Inflammatory macrophage treated with lipopolysaccharide for 1 hour (primary cell): Measurements from ENCODE around the gene VPS54.

ENCODE experiments used
- DNase-seq, 2 donors: peaks; one replicate each; pipeline ENCODE4 v3.0.0-alpha.2; 2020 to 2022

VPS54 gene

GRCh38 chr2:64019083-64019974 is at the start of gene VPS54:
Gene VPS54 (minus strand): TSS chr2:64019428. CDS start chr2:63983999, 35,429 bp downstream.
- peak in 1 of 2 donors; percentile 35 for DNase-seq

GRCh38 chr2:64067326-64067725 is 48.1 kb upstream of the VPS54 start:
- no peak for DNase-seq

GRCh38 chr2:64065516-64065915 is 46.3 kb upstream of the VPS54 start:
- no peak for DNase-seq

- peak in 1 of 2 donors; percentile 25 for DNase-seq
Observed at GRCh38 chr2:64063924-64064331, 44.7 kb upstream of the VPS54 start.

GRCh38 chr2:64063454-64063853 is 44.2 kb upstream of the VPS54 start:
- DNase-seq, result no peak

GRCh38 chr2:64062840-64063239 is 43.6 kb upstream of the VPS54 start:
- no peak for DNase-seq

- DNase-seq, result no peak
Observed at GRCh38 chr2:64059270-64059669, 40.0 kb upstream of the VPS54 start.

GRCh38 chr2:64056021-64056420 is 36.8 kb upstream of the VPS54 start:
- DNase-seq, result no peak

- no peak for DNase-seq
Observed at GRCh38 chr2:64054161-64054915, 35.1 kb upstream of the VPS54 start.

GRCh38 chr2:64052463-64053241 is 33.4 kb upstream of the VPS54 start:
- no peak for DNase-seq

- peak; percentile 61 to 80 for DNase-seq
Observed at GRCh38 chr2:64049633-64050220, 30.5 kb upstream of the VPS54 start.

- DNase-seq, result no peak
Observed at GRCh38 chr2:64045938-64046337, 26.7 kb upstream of the VPS54 start.

- peak; percentile 39 to 56 for DNase-seq
Observed at GRCh38 chr2:64040161-64040560, 20.9 kb upstream of the VPS54 start.

- peak; percentile 54 to 71 for DNase-seq
Observed at GRCh38 chr2:64036034-64036705, 16.9 kb upstream of the VPS54 start.

- no peak for DNase-seq
Observed at GRCh38 chr2:64035072-64035942, 16.1 kb upstream of the VPS54 start.

GRCh38 chr2:64029116-64029665 is 10.0 kb upstream of the VPS54 start:
- DNase-seq, result no peak

- DNase-seq, result no peak
Observed at GRCh38 chr2:64025741-64026140, 6.5 kb upstream of the VPS54 start.

GRCh38 chr2:64024259-64024949 is 5.2 kb upstream of the VPS54 start:
- no peak for DNase-seq

- DNase-seq, result no peak
Observed at GRCh38 chr2:64023485-64024258, 4.4 kb upstream of the VPS54 start.
